Keratinocyte (primary cell): Measurements from ENCODE around the gene IL17RD. TPM values are rescaled to one million over a fixed set of nuclear protein-coding genes. Genes with fewer than 3 reads are reported as not detected.

Experiments used
- DNase-seq: peaks from one replicate; pipeline ENCODE4 v3.0.0-alpha.2; 2011; ENCODE audit warnings: low read depth, missing footprints, low spot score
- FAIRE-seq: peaks from 2 replicates; lab custom pipeline; 2011; peaks lifted over from hg19 to GRCh38; lab: Jason Lieb, UNC
- H2AFZ ChIP-seq: 2 replicates; pipeline ENCODE4 v1.6.0; 2012; ENCODE audit warnings: low read length, control low read depth, inconsistent platforms; ENCODE audit not compliant: control insufficient read depth
- H3K27ac ChIP-seq: 2 replicates; pipeline ENCODE4 v1.5.1; 2011; ENCODE audit warnings: low read length; ENCODE audit not compliant: control insufficient read depth, insufficient read depth
- H3K27me3 ChIP-seq: 3 replicates; pipeline ENCODE4 v1.6.0; 2011; ENCODE audit warnings: low read length; ENCODE audit not compliant: control insufficient read depth, insufficient read depth; ENCODE audit errors: extremely low read depth
- H3K36me3 ChIP-seq, 2 experiments: 2 replicates in 1 of 2; 3 replicates in 1 of 2; pipeline ENCODE4 v1.5.1; 2011; ENCODE audit warnings: low read length in 2 of 2, mild to moderate bottlenecking in 1 of 2; ENCODE audit not compliant: control insufficient read depth in 2 of 2, insufficient read depth in 2 of 2; ENCODE audit errors: extremely low read depth in 1 of 2
- H3K4me1 ChIP-seq: 3 replicates; pipeline ENCODE4 v1.5.1; 2011; ENCODE audit warnings: low read length; ENCODE audit not compliant: control insufficient read depth, insufficient read depth; ENCODE audit errors: extremely low read depth
- H3K4me2 ChIP-seq: 3 replicates; pipeline ENCODE4 v1.6.0; 2011; ENCODE audit warnings: low read depth, low read length; ENCODE audit not compliant: control insufficient read depth, insufficient read depth; ENCODE audit errors: extremely low read depth
- H3K4me3 ChIP-seq, 3 experiments: fragments of 200-600 bp in 1 of 3; sonication (generic) in 1 of 3; 2 replicates in 2 of 3; 3 replicates in 1 of 3; pipeline ENCODE4 v1.5.1; 2011 to 2016; ENCODE audit warnings: low read length in 3 of 3, mild to moderate bottlenecking in 3 of 3, control low read depth in 2 of 3, inconsistent platforms in 1 of 3, low read depth in 1 of 3, mixed read lengths in 1 of 3, mixed run types in 1 of 3, moderate library complexity in 1 of 3; ENCODE audit not compliant: control insufficient read depth in 2 of 3, insufficient read depth in 2 of 3; ENCODE audit errors: extremely low read depth in 1 of 3
- H3K79me2 ChIP-seq: 2 replicates; pipeline ENCODE4 v1.6.0; 2012; ENCODE audit warnings: low read length; ENCODE audit not compliant: control insufficient read depth, insufficient read depth
- H3K9ac ChIP-seq: 3 replicates; pipeline ENCODE4 v1.6.0; 2011; ENCODE audit warnings: low read length; ENCODE audit not compliant: control insufficient read depth, insufficient read depth; ENCODE audit errors: extremely low read depth
- H3K9me1 ChIP-seq: 3 replicates; pipeline ENCODE4 v1.6.0; 2011; ENCODE audit warnings: low read length; ENCODE audit not compliant: control insufficient read depth, insufficient read depth; ENCODE audit errors: extremely low read depth
- H3K9me3 ChIP-seq: 2 replicates; pipeline ENCODE4 v1.5.1; 2012; ENCODE audit warnings: low read depth, low read length; ENCODE audit not compliant: control insufficient read depth
- H4K20me1 ChIP-seq: 3 replicates; pipeline ENCODE4 v1.6.0; 2011; ENCODE audit warnings: low read length; ENCODE audit not compliant: control insufficient read depth, insufficient read depth; ENCODE audit errors: extremely low read depth
- CTCF ChIP-seq, 3 experiments: IDR thresholded peaks in 1 of 3; conservative IDR thresholded peaks in 1 of 3; optimal IDR thresholded peaks in 1 of 3; 2 replicates in 2 of 3; 3 replicates in 1 of 3; pipeline versions ENCODE3 to v1.5.1; 2011; ENCODE audit warnings: low read length in 3 of 3, mild to moderate bottlenecking in 3 of 3, moderate library complexity in 2 of 3, control low read depth in 1 of 3, inconsistent platforms in 1 of 3; ENCODE audit not compliant: insufficient read depth in 2 of 3; ENCODE audit errors: extremely low read depth in 1 of 3
- EZH2 ChIP-seq: IDR thresholded peaks from one replicate; pipeline ENCODE4 v1.6.1; 2012; ENCODE audit warnings: inconsistent platforms, mild to moderate bottlenecking, low read length, moderate library complexity
- dilution Hi-C: fragments of 300-500 bp; cut with MboI; formaldehyde crosslinking; loops from one replicate; pipeline ENCODE4 v1.7.0; 2020; ENCODE audit warnings: low sequenced_read_pairs; ENCODE audit not compliant: extremely low pct_ligation_motif_present
- polyA plus RNA-seq, 5 experiments: library from polyadenylated mRNA; depleted of rRNA in 3 of 5; stranded (reverse) in 3 of 5; stranded (forward) in 1 of 5; unstranded in 1 of 5; fragments of >200 nt; gene quantifications; 1 replicate in 1 of 5; 2 replicates in 3 of 5; 3 replicates in 1 of 5; pipeline versions ENCODE4 v1.2.1 to v1.2.3, GENCODE V29; 2011 to 2012; ENCODE audit warnings: missing spikeins in 2 of 5, low read depth in 1 of 5, low replicate concordance in 1 of 5

The IL17RD gene
- polyA plus RNA-seq, 1 donor (not counting 4 experiments of a cell fraction or from before 2014, with no cell fraction given): 1.4 TPM

DNA sequence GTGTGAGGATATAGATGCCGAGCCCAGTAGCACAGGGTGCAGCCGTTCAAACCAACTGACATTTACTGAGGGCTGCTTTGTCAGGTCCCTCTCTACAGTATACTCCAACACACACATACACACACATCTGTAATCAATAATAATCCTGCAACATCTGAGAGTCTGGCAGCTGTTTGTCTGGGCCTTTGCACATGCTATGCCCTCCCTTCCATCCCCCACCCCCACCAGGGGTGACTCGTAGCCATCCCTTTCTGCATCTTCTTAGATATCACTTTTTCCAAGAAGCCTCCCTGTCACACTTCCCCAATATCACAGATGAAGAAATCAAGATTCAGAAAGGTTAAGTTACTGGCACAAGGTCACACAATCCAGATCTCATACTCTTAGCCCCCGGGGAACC is 91.0 kb downstream of the IL17RD start:
- no peak for TF ChIP-seq CTCF (optimal IDR thresholded peaks at IDR 0.05 in 1 of 3, IDR thresholded peaks at IDR 0.05 in 1 of 3, conservative IDR thresholded peaks at IDR 0.05 in 1 of 3; ENCODE audit: extremely low read depth in 1 of 3, insufficient read depth in 2 of 3, low read length in 3 of 3)
- TF ChIP-seq EZH2: no peak
- no peaks in the 10 kb centered on the region for H3K27me3 ChIP-seq
- H3K79me2 ChIP-seq: no peaks in the 10 kb centered on the region
- H4K20me1 ChIP-seq: no peaks in the 10 kb centered on the region
- dilution Hi-C loops: no loop called here
- H3K4me1 ChIP-seq: peaks cover 9% of the 10 kb centered on the region
- peaks cover 0 to 2% of the 10 kb centered on the region in 2 experiments for H3K36me3 ChIP-seq
- no peaks in the 10 kb centered on the region for H3K9me1 ChIP-seq
- no peak overlapping the region for H2AFZ ChIP-seq
- H3K9me3 ChIP-seq: no peaks in the 10 kb centered on the region
- no peak overlapping the region for H3K4me2 ChIP-seq
- DNase-seq (no peak), FAIRE-seq (no peak)
- no peak overlapping the region for H3K9ac ChIP-seq
- no peak overlapping the region for H3K27ac ChIP-seq
- H3K4me3 ChIP-seq: no peak overlapping the region

GRCh38 chr3:57073628-57074027 is 91.5 kb downstream of the IL17RD start:
- no peak overlapping the region for H3K27ac ChIP-seq
- dilution Hi-C loops: no loop called here

More at GRCh38 chr3:57073628-57074027, 91.5 kb downstream of the IL17RD start:
- peaks cover 0 to 2% of the 10 kb centered on the region in 2 experiments for H3K36me3 ChIP-seq
- TF ChIP-seq EZH2 (no peak), CTCF (optimal IDR thresholded peaks at IDR 0.05 in 1 of 3, IDR thresholded peaks at IDR 0.05 in 1 of 3, conservative IDR thresholded peaks at IDR 0.05 in 1 of 3; ENCODE audit: extremely low read depth in 1 of 3, insufficient read depth in 2 of 3, low read length in 3 of 3) (no peak)
- H3K79me2 ChIP-seq: no peaks in the 10 kb centered on the region
- no peaks in the 10 kb centered on the region for H3K27me3 ChIP-seq
- no peaks in the 10 kb centered on the region for H4K20me1 ChIP-seq
- no peaks in the 10 kb centered on the region for H3K9me3 ChIP-seq
- H3K9ac ChIP-seq: no peak overlapping the region
- no peak overlapping the region for H3K4me2 ChIP-seq
- H3K4me1 ChIP-seq: peaks cover 14% of the 10 kb centered on the region
- no peaks in the 10 kb centered on the region for H3K9me1 ChIP-seq
- no peak overlapping the region for H2AFZ ChIP-seq
- no peak for DNase-seq
- FAIRE-seq: no peak
- H3K4me3 ChIP-seq: no peak overlapping the region
